ENCODE measurements around the gene OR13G1.

OR13G1 gene

DNA sequence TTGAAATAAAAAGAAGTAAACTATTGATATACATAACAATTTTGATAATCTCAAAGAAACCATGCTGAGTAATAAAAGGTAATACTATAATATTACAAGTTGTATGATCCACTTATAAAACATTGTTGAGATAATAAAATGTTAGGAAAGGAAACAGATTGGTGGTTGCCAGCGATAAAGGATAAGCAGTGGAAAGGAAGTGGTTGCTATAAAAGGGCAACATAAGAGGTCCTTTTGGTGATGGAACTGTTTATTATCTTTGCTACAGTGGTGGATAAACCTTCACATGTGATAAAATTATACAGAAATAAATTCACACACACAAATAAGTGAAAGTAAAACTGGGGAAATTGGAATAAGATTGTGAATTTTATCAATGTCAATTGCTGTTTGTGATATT, 21.8 kb upstream of the OR13G1 start:
- Histone ChIP-seq H4K20me1 (ENCODE audit: insufficient read depth) (no peaks in the 10 kb centered on the region), H3K4me1 (ENCODE audit: low read depth, poor library complexity, severe bottlenecking) (no peaks in the 10 kb centered on the region), H3K9ac (no peak overlapping the region), H3K36me3 (ENCODE audit: insufficient read depth) (no peaks in the 10 kb centered on the region), H2AFZ (ENCODE audit: low read depth) (no peak overlapping the region), H3K4me3 (IDR thresholded peaks at IDR 0.05; ENCODE audit: insufficient read depth, low read depth, low read length) (no peak overlapping the region), H3K79me2 (ENCODE audit: insufficient read depth, low read depth) (no peaks in the 10 kb centered on the region), H3K27ac (no peak overlapping the region), H3K27me3 (ENCODE audit: insufficient read depth, low read depth) (no peaks in the 10 kb centered on the region), H3K4me2 (no peak overlapping the region)
- TF ChIP-seq, protein P1, sequence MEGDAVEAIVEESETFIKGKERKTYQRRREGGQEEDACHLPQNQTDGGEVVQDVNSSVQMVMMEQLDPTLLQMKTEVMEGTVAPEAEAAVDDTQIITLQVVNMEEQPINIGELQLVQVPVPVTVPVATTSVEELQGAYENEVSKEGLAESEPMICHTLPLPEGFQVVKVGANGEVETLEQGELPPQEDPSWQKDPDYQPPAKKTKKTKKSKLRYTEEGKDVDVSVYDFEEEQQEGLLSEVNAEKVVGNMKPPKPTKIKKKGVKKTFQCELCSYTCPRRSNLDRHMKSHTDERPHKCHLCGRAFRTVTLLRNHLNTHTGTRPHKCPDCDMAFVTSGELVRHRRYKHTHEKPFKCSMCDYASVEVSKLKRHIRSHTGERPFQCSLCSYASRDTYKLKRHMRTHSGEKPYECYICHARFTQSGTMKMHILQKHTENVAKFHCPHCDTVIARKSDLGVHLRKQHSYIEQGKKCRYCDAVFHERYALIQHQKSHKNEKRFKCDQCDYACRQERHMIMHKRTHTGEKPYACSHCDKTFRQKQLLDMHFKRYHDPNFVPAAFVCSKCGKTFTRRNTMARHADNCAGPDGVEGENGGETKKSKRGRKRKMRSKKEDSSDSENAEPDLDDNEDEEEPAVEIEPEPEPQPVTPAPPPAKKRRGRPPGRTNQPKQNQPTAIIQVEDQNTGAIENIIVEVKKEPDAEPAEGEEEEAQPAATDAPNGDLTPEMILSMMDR (conservative IDR thresholded peaks at IDR 0.05; ENCODE audit: low read depth, low read length), result no peak

DNA sequence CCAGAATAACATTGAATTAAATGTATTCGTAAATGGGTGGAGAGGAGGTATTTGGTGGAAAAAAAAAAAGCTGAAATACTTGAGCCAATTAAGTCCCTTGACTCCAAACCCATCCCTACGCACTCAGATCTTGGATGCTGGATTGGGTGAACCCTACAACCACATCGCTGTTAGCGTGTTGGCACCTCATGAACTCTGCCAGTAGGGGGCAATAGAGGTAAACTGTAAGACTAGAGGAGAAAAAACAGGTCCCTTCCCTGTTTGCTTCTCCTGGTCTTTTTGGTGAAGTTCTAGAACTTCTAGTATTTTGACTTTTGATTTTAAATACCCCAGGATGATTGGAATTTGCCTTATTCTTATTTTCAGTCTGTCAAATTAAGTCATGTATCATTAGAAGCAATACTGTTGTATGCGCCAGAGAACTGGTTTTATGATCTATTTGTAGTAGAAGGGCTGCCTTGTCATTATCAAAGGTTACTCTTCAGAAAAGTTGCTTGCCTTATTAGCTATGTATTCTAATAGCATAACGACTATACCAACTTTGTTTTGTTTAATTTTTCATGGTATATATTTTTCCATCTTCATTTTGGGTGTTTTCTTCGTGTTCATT, 1.9 kb upstream of the OR13G1 start:
- no peak overlapping the region for H3K27ac ChIP-seq
- no peaks in the 10 kb centered on the region for H3K36me3 ChIP-seq (ENCODE audit: insufficient read depth)
- H3K4me2 ChIP-seq, result no peak overlapping the region
- H3K79me2 ChIP-seq (ENCODE audit: insufficient read depth, low read depth), result no peaks in the 10 kb centered on the region
- TF ChIP-seq, protein P1 (conservative IDR thresholded peaks at IDR 0.05; ENCODE audit: low read depth, low read length), result peak; percentile 88
- no peak overlapping the region for H3K9ac ChIP-seq
- H4K20me1 ChIP-seq (ENCODE audit: insufficient read depth), result no peaks in the 10 kb centered on the region
- no peak overlapping the region for H3K4me3 ChIP-seq (IDR thresholded peaks at IDR 0.05; ENCODE audit: insufficient read depth, low read depth, low read length)
- H3K4me1 ChIP-seq (ENCODE audit: low read depth, poor library complexity, severe bottlenecking), result no peaks in the 10 kb centered on the region
- no peak overlapping the region for H2AFZ ChIP-seq (ENCODE audit: low read depth)
- no peaks in the 10 kb centered on the region for H3K27me3 ChIP-seq (ENCODE audit: insufficient read depth, low read depth)

DNA sequence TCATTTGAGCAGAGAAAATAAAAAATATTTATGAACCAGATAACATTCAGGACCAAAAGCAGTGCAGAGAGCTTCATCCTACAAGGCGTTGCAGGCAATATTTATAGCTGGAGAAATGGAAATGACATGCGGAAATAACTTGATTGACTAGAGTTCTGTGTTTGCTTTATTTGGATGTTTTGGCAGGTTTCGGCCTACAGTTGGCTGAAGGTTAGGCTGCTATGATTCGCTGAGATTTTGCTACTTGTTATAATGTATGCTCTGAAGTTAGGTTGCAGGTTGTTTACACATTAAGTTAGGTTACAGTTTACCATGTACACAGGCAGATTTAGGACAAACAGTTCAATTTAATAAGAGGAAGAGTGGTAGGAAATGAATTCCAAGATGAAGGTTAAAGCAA, 632 bp upstream of the OR13G1 start:
- Histone ChIP-seq H3K9ac (no peak overlapping the region), H3K4me1 (ENCODE audit: low read depth, poor library complexity, severe bottlenecking) (no peaks in the 10 kb centered on the region), H3K27me3 (ENCODE audit: insufficient read depth, low read depth) (no peaks in the 10 kb centered on the region), H3K4me2 (no peak overlapping the region), H3K27ac (no peak overlapping the region), H3K79me2 (ENCODE audit: insufficient read depth, low read depth) (no peaks in the 10 kb centered on the region), H3K4me3 (IDR thresholded peaks at IDR 0.05; ENCODE audit: insufficient read depth, low read depth, low read length) (no peak overlapping the region), H3K36me3 (ENCODE audit: insufficient read depth) (no peaks in the 10 kb centered on the region), H4K20me1 (ENCODE audit: insufficient read depth) (no peaks in the 10 kb centered on the region), H2AFZ (ENCODE audit: low read depth) (no peak overlapping the region)
- TF ChIP-seq, protein P1 (conservative IDR thresholded peaks at IDR 0.05; ENCODE audit: low read depth, low read length), result no peak

DNA sequence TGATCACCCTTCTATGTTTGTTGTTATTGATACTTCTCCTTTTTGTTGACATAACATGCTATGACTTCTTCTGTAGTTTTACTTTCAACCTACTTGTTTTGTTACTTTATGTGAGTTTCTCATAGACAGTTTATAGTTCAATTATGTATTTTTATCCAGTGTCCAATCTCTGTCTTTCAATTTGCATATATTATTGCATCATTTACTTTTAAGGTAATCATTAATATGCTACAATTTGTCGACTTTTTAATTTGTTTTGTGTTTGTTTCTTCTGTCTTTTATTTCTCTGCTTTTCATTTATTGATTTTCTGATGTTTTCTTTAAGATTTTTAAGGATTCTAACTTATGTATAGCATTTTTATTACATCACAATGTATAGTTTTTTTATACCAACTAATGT, 10.3 kb downstream of the OR13G1 start:
- H3K27me3 ChIP-seq (ENCODE audit: insufficient read depth, low read depth), result no peaks in the 10 kb centered on the region
- TF ChIP-seq, protein P1 (conservative IDR thresholded peaks at IDR 0.05; ENCODE audit: low read depth, low read length), result no peak
- no peak overlapping the region for H3K4me2 ChIP-seq
- H3K4me1 ChIP-seq (ENCODE audit: low read depth, poor library complexity, severe bottlenecking), result no peaks in the 10 kb centered on the region
- H3K36me3 ChIP-seq (ENCODE audit: insufficient read depth), result no peaks in the 10 kb centered on the region
- H3K4me3 ChIP-seq (IDR thresholded peaks at IDR 0.05; ENCODE audit: insufficient read depth, low read depth, low read length), result no peak overlapping the region
- no peak overlapping the region for H3K27ac ChIP-seq
- no peaks in the 10 kb centered on the region for H3K79me2 ChIP-seq (ENCODE audit: insufficient read depth, low read depth)
- no peak overlapping the region for H2AFZ ChIP-seq (ENCODE audit: low read depth)
- H3K9ac ChIP-seq, result no peak overlapping the region
- no peaks in the 10 kb centered on the region for H4K20me1 ChIP-seq (ENCODE audit: insufficient read depth)

Data from KMS-11 (cell line).